Measurements from ENCODE around the gene DNAAF8. TPM values are rescaled to one million over a fixed set of nuclear protein-coding genes. Genes with fewer than 3 reads are reported as not detected.
"Not testable (repeated sequence)": the region's sequence is repeated elsewhere in the genome, so short reads cannot be mapped to it uniquely, and the experiment has no call there.

DNAAF8 gene
- polyA plus RNA-seq, 4 donors, result 0.67 to 0.84 TPM; not detected in 2

- no peak for FAIRE-seq
- H3K9me3 ChIP-seq (ENCODE audit: control insufficient read depth in 2 of 2, insufficient read depth in 1 of 2, low read depth in 1 of 2, low read length in 1 of 2), result no peaks in the 10 kb centered on the region
- H3K27me3 ChIP-seq (ENCODE audit: control insufficient read depth in 3 of 3, insufficient read depth in 3 of 3, low read length in 3 of 3), result no peaks in the 10 kb centered on the region
- DNase-seq, result no peak
- H3K27ac ChIP-seq (ENCODE audit: low read depth in 1 of 3, low read length in 2 of 3), result no peak overlapping the region
- 95 to 96% (median 96%) methylated on average over 8 of the region's 8 CpGs for WGBS, 3 donors
- H3K36me3 ChIP-seq (ENCODE audit: control insufficient read depth in 3 of 3, insufficient read depth in 2 of 3, low read depth in 1 of 3, low read length in 3 of 3), result peaks cover 3 to 47% (median 7%) of the 10 kb centered on the region in 3 donors
- no peak overlapping the region for H3K4me3 ChIP-seq (ENCODE audit: low read depth in 1 of 3, low read length in 3 of 3)
- H3K4me1 ChIP-seq (ENCODE audit: control insufficient read depth in 3 of 3, insufficient read depth in 2 of 3, low read depth in 1 of 3, low read length in 2 of 3), result no peaks in the 10 kb centered on the region
Observed at GRCh38 chr16:4728676-4729075, 5.7 kb upstream of the DNAAF8 start.

DNA sequence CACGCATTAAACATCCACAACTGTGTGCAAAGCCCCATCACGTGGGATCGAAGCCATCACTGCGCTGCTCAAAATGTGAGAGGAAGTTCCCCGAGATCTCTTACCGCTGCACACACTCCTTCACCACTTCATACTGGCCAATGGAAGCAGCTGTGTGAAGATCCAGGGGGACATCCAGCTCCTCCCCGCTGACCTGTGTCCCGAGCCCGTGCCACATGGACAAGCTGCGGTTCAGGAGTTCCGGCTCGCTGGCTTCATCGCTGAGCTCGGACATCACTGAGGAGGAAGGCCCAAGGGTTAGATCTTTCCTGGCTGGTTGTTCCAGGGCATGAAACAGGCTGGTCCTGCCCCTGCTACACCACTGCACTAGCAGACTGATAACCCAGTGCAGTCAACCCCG is 4.5 kb upstream of the DNAAF8 start:
- Histone ChIP-seq H3K27ac (ENCODE audit: low read depth in 1 of 3, low read length in 2 of 3) (no peak overlapping the region), H3K4me1 (ENCODE audit: control insufficient read depth in 3 of 3, insufficient read depth in 2 of 3, low read depth in 1 of 3, low read length in 2 of 3) (peaks cover 0 to under 1% (median 0%) of the 10 kb centered on the region in 3 donors), H3K36me3 (ENCODE audit: control insufficient read depth in 3 of 3, insufficient read depth in 2 of 3, low read depth in 1 of 3, low read length in 3 of 3) (peaks cover 0 to 42% (median 3%) of the 10 kb centered on the region in 3 donors), H3K27me3 (ENCODE audit: control insufficient read depth in 3 of 3, insufficient read depth in 3 of 3, low read length in 3 of 3) (no peaks in the 10 kb centered on the region), H3K4me3 (ENCODE audit: low read depth in 1 of 3, low read length in 3 of 3) (no peak overlapping the region), H3K9me3 (ENCODE audit: control insufficient read depth in 2 of 2, insufficient read depth in 1 of 2, low read depth in 1 of 2, low read length in 1 of 2) (no peaks in the 10 kb centered on the region)
- WGBS, 3 donors, result 93 to 96% (median 95%) methylated on average over 15 of the region's 15 CpGs
- no peak for DNase-seq
- no peak for FAIRE-seq

DNA sequence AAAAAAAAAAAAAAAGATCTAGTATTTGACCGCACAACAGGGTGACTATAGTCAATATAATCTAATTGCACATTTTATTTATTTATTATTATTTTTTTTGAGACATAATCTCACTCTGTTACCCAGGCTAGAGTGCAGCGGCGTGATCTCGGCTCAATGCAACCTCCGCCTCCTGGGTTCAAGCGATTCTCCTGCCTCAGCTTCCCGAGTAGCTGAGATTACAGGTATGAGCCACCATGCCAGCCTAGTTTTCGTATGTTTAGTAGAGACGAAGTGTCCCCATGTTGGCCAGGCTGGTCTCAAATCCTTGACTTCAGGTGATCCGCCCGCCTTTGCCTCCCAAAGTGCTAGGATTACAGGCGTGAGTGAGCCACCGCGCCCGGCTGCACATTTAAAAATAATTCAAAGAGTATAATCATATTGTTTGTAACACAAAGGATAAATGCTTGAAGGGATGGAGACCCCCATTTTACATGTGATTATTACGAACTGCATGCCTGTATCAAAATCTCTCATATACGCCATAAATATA is 1.1 kb upstream of the DNAAF8 start:
- no peak overlapping the region for H3K27ac ChIP-seq (ENCODE audit: low read depth in 1 of 3, low read length in 2 of 3)
- no peak for FAIRE-seq

DNA sequence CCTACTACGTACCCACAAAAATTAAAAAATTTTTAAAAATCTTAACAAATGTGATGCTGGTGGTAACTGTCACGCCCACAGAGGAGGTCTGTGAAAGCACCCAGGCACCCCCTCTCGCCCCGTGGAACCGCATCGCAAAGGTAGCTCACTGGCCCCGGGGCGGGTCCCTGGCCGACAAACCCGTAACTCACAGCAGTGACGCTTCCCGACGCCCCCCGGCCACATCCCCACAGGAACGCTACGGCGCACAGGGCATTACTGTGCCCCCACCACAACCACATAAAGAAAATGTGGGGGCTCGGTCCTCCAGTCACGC is 632 bp upstream of the DNAAF8 start:
- peak overlapping the region in 2 of 3 donors; percentile 49 to 84 for H3K27ac ChIP-seq (ENCODE audit: low read depth in 1 of 3, low read length in 2 of 3)
- H3K4me3 ChIP-seq (ENCODE audit: low read depth in 1 of 3, low read length in 3 of 3), result peak overlapping the region; percentile 73 to 93 (median 90)
- H3K9me3 ChIP-seq (ENCODE audit: control insufficient read depth in 2 of 2, insufficient read depth in 1 of 2, low read depth in 1 of 2, low read length in 1 of 2), result no peaks in the 10 kb centered on the region
- FAIRE-seq (no peak), DNase-seq (peak in 1 of 2 donors; percentile 15)
- H3K4me1 ChIP-seq (ENCODE audit: control insufficient read depth in 3 of 3, insufficient read depth in 2 of 3, low read depth in 1 of 3, low read length in 2 of 3), result peaks cover 0 to 5% (median 2%) of the 10 kb centered on the region in 3 donors
- H3K36me3 ChIP-seq (ENCODE audit: control insufficient read depth in 3 of 3, insufficient read depth in 2 of 3, low read depth in 1 of 3, low read length in 3 of 3), result peaks cover 0 to 17% (median 0%) of the 10 kb centered on the region in 3 donors
- WGBS, 3 donors, result 1% methylated on average over 19 of the region's 19 CpGs
- H3K27me3 ChIP-seq (ENCODE audit: control insufficient read depth in 3 of 3, insufficient read depth in 3 of 3, low read length in 3 of 3), result no peaks in the 10 kb centered on the region

More for the DNA sequence above, 1.1 kb upstream of the DNAAF8 start:
- DNase-seq, result peak in 1 of 2 donors; percentile 20
- H3K4me3 ChIP-seq (ENCODE audit: low read depth in 1 of 3, low read length in 3 of 3), result peak overlapping the region; percentile 73 to 93 (median 90)
- H3K4me1 ChIP-seq (ENCODE audit: control insufficient read depth in 3 of 3, insufficient read depth in 2 of 3, low read depth in 1 of 3, low read length in 2 of 3), result peaks cover 0 to 5% (median 2%) of the 10 kb centered on the region in 3 donors
- 30 to 40% (median 31%) methylated on average over 17 of the region's 17 CpGs for WGBS, 3 donors
- no peaks in the 10 kb centered on the region for H3K27me3 ChIP-seq (ENCODE audit: control insufficient read depth in 3 of 3, insufficient read depth in 3 of 3, low read length in 3 of 3)
- no peaks in the 10 kb centered on the region for H3K9me3 ChIP-seq (ENCODE audit: control insufficient read depth in 2 of 2, insufficient read depth in 1 of 2, low read depth in 1 of 2, low read length in 1 of 2)
- peaks cover 0 to 21% (median 2%) of the 10 kb centered on the region in 3 donors for H3K36me3 ChIP-seq (ENCODE audit: control insufficient read depth in 3 of 3, insufficient read depth in 2 of 3, low read depth in 1 of 3, low read length in 3 of 3)

DNA sequence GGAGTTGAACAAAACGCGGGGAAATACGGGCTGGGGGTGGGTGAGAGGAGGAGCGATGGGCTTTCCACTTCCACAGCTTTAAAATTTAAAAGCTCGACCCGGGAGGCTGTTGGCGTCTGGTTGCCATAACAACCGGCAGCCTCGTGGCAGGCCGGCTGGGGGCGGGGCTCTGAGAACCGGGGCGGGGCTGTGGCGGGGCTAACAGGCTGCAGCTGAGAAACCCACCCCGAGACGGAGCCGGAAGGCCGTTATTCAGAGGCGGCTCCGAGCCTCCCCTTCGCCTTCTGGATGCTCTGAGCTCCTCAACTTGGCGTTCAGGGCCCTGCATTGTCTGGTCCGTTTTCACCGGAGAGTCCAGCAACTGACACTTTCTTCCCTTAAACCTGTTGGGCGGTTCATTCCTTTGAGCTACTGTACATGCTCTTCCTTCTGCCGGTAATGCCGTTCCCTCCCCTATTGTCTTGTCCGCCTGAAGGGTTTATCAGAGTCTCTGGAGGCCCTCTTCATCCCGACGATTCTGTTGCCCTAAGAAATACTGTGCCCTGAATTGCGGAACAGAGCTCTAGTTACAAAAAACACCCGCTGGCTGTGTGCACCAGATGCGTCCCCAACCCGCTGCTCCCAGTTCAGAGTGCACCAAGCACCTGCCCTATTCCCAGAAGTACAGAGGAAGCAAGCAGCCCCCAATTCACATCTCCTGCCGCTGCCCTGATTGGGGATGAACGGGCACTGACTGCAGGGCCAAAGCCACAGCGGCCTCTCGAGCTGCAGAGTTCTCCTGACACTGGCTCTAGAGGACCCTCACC is 596 bp downstream of the DNAAF8 start:
- FAIRE-seq, result no peak
- 5 to 10% (median 6%) methylated on average over 34 to 38 of the region's 38 CpGs for WGBS, 3 donors
- no peaks in the 10 kb centered on the region for H3K9me3 ChIP-seq (ENCODE audit: control insufficient read depth in 2 of 2, insufficient read depth in 1 of 2, low read depth in 1 of 2, low read length in 1 of 2)
- H3K4me3 ChIP-seq (ENCODE audit: low read depth in 1 of 3, low read length in 3 of 3), result peak overlapping the region; percentile 73 to 93 (median 90)
- H3K36me3 ChIP-seq (ENCODE audit: control insufficient read depth in 3 of 3, insufficient read depth in 2 of 3, low read depth in 1 of 3, low read length in 3 of 3), result peaks cover 0 to 9% (median 0%) of the 10 kb centered on the region in 3 donors
- no peaks in the 10 kb centered on the region for H3K27me3 ChIP-seq (ENCODE audit: control insufficient read depth in 3 of 3, insufficient read depth in 3 of 3, low read length in 3 of 3)
- H3K4me1 ChIP-seq (ENCODE audit: control insufficient read depth in 3 of 3, insufficient read depth in 2 of 3, low read depth in 1 of 3, low read length in 2 of 3), result peaks cover 0 to 5% (median 2%) of the 10 kb centered on the region in 3 donors
- peak; percentile 77 to 88 for DNase-seq
- peak overlapping the region in 2 of 3 donors; percentile 86 to 88 for H3K27ac ChIP-seq (ENCODE audit: low read depth in 1 of 3, low read length in 2 of 3)

- Histone ChIP-seq H3K4me1 (ENCODE audit: control insufficient read depth in 3 of 3, insufficient read depth in 2 of 3, low read depth in 1 of 3, low read length in 2 of 3) (peaks cover 0 to 5% (median 2%) of the 10 kb centered on the region in 3 donors), H3K27me3 (ENCODE audit: control insufficient read depth in 3 of 3, insufficient read depth in 3 of 3, low read length in 3 of 3) (no peaks in the 10 kb centered on the region), H3K4me3 (ENCODE audit: low read depth in 1 of 3, low read length in 3 of 3) (no peak overlapping the region), H3K27ac (ENCODE audit: low read depth in 1 of 3, low read length in 2 of 3) (no peak overlapping the region), H3K36me3 (ENCODE audit: control insufficient read depth in 3 of 3, insufficient read depth in 2 of 3, low read depth in 1 of 3, low read length in 3 of 3) (peaks cover 0 to 4% (median 0%) of the 10 kb centered on the region in 3 donors), H3K9me3 (ENCODE audit: control insufficient read depth in 2 of 2, insufficient read depth in 1 of 2, low read depth in 1 of 2, low read length in 1 of 2) (no peaks in the 10 kb centered on the region)
- no peak for DNase-seq
- 85 to 88% (median 86%) methylated on average over 4 of the region's 4 CpGs for WGBS, 3 donors
- FAIRE-seq, result no peak
Observed at GRCh38 chr16:4736546-4736945, 2.2 kb downstream of the DNAAF8 start.

- FAIRE-seq, result no peak
- Histone ChIP-seq H3K27me3 (ENCODE audit: control insufficient read depth in 3 of 3, insufficient read depth in 3 of 3, low read length in 3 of 3) (no peaks in the 10 kb centered on the region), H3K9me3 (ENCODE audit: control insufficient read depth in 2 of 2, insufficient read depth in 1 of 2, low read depth in 1 of 2, low read length in 1 of 2) (no peaks in the 10 kb centered on the region), H3K27ac (ENCODE audit: low read depth in 1 of 3, low read length in 2 of 3) (no peak overlapping the region), H3K4me3 (ENCODE audit: low read depth in 1 of 3, low read length in 3 of 3) (no peak overlapping the region), H3K4me1 (ENCODE audit: control insufficient read depth in 3 of 3, insufficient read depth in 2 of 3, low read depth in 1 of 3, low read length in 2 of 3) (peaks cover 0 to 5% (median 2%) of the 10 kb centered on the region in 3 donors), H3K36me3 (ENCODE audit: control insufficient read depth in 3 of 3, insufficient read depth in 2 of 3, low read depth in 1 of 3, low read length in 3 of 3) (no peaks in the 10 kb centered on the region)
- 79 to 85% (median 81%) methylated on average over 14 to 15 of the region's 15 CpGs for WGBS, 3 donors
- no peak for DNase-seq
Observed at GRCh38 chr16:4737545-4737944, 3.2 kb downstream of the DNAAF8 start.

- DNase-seq; H3K4me3 ChIP-seq (ENCODE audit: low read depth in 1 of 3, low read length in 3 of 3); H3K27me3 ChIP-seq (ENCODE audit: control insufficient read depth in 3 of 3, insufficient read depth in 3 of 3, low read length in 3 of 3); H3K9me3 ChIP-seq (ENCODE audit: control insufficient read depth in 2 of 2, insufficient read depth in 1 of 2, low read depth in 1 of 2, low read length in 1 of 2); H3K36me3 ChIP-seq (ENCODE audit: control insufficient read depth in 3 of 3, insufficient read depth in 2 of 3, low read depth in 1 of 3, low read length in 3 of 3); FAIRE-seq; H3K27ac ChIP-seq (ENCODE audit: low read depth in 1 of 3, low read length in 2 of 3): not testable (repeated sequence)
- peaks cover 0 to 12% (median 2%) of the 10 kb centered on the region in 3 donors for H3K4me1 ChIP-seq (ENCODE audit: control insufficient read depth in 3 of 3, insufficient read depth in 2 of 3, low read depth in 1 of 3, low read length in 2 of 3)
- 75 to 80% (median 78%) methylated on average over 5 of the region's 5 CpGs for WGBS, 3 donors
Observed at GRCh38 chr16:4738370-4738769, 4.0 kb downstream of the DNAAF8 start.

Data from small intestine (tissue), 7 donors.